ENCODE results near the gene MYH10.
"Not testable (repeated sequence)": the region's sequence is repeated elsewhere in the genome, so short reads cannot be mapped to it uniquely, and the experiment has no call there.

Gene MYH10

GRCh38 chr17:8542599-8543502 is 87.7 kb downstream of the MYH10 start:
- DNase-seq: no peak

- not testable (repeated sequence) for DNase-seq
Measured at GRCh38 chr17:8539976-8540375, 90.5 kb downstream of the MYH10 start.

- no peak for DNase-seq
Measured at GRCh38 chr17:8537734-8538133, 92.8 kb downstream of the MYH10 start.

DNA sequence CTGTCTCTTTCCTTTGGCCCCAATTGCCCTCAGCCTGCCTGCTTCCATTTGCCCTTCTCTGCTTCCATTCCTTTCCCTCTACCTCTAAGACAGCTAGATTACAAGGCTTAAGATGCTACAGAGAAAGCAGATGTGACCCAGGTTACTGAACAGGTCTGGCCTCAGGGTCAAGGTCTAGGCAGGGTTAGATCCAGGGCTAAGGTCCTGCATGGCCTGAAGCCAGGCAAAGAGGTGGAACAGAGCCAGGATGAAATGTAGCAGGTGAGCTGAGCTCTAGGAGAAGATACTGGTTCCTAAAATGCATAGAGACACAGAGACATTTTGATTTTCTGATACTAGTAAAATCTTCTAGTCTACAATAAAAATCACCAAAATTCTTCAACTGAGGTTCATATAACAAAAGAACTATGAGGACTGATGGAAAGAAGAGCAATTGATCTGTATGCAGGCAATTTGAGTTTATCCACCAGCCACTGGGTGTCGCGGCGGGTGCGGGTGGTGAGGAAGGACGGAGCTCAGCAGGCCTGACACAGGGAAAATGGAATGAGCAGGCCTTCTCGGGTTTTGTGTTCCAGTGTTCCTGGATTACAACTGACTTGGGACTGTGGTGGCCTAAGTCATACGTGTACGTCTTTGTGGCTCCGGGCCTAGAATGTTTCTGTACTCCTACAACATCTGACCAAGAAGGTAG is 95.9 kb downstream of the MYH10 start:
- no peak for DNase-seq

GRCh38 chr17:8532021-8532420 is 98.5 kb downstream of the MYH10 start:
- DNase-seq: no peak

- DNase-seq: no peak
Measured at GRCh38 chr17:8522577-8522976, 107.9 kb downstream of the MYH10 start.

- DNase-seq: no peak
Measured at GRCh38 chr17:8520981-8521380, 109.5 kb downstream of the MYH10 start.

DNA sequence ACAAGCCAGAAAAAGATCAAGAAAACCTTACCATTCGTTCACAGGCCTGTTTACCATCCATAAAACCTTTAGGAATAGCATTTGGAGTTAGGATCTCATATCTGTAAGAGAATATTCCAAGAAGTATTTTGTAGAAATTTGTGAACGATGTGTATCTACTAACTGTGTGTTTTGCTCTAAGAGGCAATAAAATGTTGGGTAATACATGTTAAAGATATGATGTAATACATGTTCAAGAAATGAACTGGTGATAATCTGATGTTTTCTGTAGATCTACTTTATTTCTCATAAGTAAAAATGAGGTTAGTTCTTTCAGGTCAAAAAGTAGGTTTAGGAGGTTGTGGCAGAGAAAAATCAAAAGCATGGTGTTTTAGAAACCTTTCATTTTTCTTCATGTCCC is 111.7 kb downstream of the MYH10 start:
- DNase-seq: no peak

GRCh38 chr17:8518326-8518725 is 112.2 kb downstream of the MYH10 start:
- DNase-seq: no peak

- DNase-seq: no peak
Measured at GRCh38 chr17:8514801-8515200, 115.7 kb downstream of the MYH10 start.

DNA sequence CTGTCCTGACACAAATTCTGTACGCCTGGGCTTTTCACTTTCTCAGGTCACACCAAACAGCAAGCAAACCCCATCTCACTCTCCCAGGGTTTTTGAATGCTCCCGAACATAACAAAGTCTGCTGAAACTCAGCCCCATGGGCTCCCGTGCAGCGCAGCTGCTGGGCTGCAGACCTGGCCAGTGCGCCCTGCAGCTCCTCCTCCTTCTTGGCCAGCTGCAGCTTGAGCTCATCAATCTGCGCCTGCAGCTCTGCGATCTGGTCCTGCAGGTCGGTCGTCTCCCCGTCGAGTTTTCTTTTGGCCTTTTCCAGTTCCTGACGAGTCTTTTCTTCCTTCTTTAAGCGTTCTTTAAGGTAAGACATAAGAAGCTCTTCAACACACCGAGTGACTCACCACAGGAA is 124.4 kb downstream of the MYH10 start:
- no peak for DNase-seq

- DNase-seq: no peak
Measured at GRCh38 chr17:8504460-8505207, 125.9 kb downstream of the MYH10 start.

DNA sequence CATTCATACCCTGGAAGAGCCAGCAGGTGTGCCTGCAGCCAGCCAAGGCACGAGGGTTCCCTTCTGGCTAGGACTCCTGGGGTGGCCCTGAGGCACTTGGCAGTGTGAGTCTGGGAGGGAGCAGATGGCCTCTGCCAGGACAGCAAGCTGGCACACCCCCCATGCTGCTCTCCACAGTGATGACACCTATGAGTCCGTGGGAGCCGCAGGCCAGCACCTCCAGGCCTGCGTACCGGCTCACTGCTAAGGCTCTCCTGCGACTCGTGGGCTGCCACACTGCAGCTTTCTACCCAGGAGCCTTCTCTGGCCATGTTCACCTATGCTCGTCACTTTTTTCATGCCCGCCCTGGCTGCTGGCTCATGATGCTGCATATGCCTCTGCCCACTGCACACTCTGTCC is 126.7 kb downstream of the MYH10 start:
- no peak for DNase-seq

DNA sequence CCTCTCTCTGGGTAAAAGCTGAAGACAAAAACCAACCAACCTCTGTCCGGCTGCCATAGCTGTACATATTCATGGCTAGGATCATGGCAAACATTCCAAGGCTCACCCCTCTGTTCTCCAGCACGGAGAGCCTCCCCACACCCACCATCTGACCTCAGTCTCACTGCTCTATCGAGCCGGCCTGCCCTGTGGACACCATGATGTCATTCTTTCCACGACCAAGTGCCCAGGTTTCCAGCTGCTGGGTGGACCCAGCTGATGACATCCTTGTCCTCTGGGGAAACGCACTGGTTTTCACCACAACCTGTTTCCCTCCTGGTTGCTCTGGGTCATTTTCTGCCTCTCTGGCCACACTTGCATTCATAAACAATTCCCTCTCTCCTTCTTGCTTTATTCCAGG is 127.2 kb downstream of the MYH10 start:
- no peak for DNase-seq

DNA sequence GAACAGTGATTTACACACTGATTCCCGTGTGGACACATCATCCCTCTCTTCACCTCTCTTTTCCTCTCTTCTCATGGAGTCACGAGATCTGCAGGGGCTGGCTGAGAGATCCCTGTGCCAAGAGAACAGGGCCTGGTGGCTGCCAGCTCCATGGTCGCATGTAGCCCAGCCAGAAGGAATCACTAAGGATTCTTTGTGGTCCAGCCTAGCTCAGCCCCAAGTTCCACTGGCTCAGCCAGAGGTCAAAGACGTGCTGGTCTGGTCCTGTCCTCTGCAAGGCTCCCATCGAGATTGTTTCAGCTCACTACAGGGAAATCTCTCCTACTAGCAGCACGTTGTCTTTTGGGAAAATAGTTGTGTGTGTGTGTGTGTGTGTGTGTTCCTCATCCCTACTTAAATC is 128.4 kb downstream of the MYH10 start:
- DNase-seq: no peak

GRCh38 chr17:8500609-8501008 is 129.9 kb downstream of the MYH10 start:
- DNase-seq: no peak

GRCh38 chr17:8499614-8500013 is 130.9 kb downstream of the MYH10 start:
- no peak for DNase-seq

DNA sequence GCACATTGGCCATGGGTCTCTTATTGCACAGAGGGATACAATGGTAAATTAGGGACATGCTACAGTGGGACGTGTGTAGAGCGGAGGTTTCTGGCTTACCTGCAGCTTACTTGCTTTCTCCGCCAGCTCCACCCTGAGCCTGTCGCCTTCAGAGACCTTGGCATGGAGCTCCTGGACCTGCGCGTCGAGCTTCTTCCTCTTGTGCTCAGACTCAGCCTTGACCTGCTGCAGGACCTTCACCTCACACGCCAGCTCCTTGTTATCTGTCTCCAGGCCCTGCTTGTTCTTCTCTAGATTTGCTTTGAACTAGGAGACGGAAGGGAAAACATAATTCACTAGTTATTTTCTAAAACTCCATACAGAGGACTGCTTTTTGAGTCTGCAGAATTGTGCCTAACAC is 131.4 kb downstream of the MYH10 start:
- DNase-seq: no peak

DNA sequence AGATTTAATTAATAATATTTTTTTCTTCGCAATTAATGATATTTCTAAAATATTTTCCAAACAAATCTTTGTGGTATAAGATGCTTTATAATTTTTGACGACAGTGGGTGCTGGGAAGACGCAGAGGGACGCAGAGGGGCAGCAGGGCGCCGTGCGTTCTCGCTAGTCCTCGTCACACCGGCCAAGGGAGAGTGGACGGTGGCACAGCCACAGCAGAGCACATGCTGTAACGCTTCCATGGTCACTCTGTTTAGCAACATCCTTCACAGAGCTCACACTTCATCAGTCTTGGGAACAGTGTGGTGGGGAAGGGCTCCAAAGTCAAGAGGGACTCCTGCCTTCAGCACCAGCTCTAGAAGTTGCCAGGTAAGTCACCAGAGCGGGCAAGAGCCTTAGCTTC is 134.4 kb downstream of the MYH10 start:
- DNase-seq: no peak

- DNase-seq: no peak
Measured at GRCh38 chr17:8494506-8495111, 135.9 kb downstream of the MYH10 start.

- DNase-seq: no peak
Measured at GRCh38 chr17:8494021-8494420, 136.5 kb downstream of the MYH10 start.

GRCh38 chr17:8492121-8492520 is 138.4 kb downstream of the MYH10 start:
- DNase-seq: no peak

All from NCI-H1105 (cell line).